GM18868 (cell line): ENCODE data around the gene SLC27A1.
"Not testable (repeated sequence)": the region's sequence is repeated elsewhere in the genome, so short reads cannot be mapped to it uniquely, and the experiment has no call there.

Experiments
- ATAC-seq: cut with Tn5 transposase; IDR thresholded peaks from one replicate; pipeline ENCODE4 v1.9.1; 2021; ENCODE audit warnings: mild to moderate bottlenecking, moderate library complexity; ENCODE audit not compliant: unreplicated experiment

SLC27A1 gene

GRCh38 chr19:17538684-17539237 is 68.4 kb downstream of the SLC27A1 start:
- no peak for ATAC-seq

GRCh38 chr19:17539238-17540117 is 69.2 kb downstream of the SLC27A1 start:
- no peak for ATAC-seq

- ATAC-seq, result no peak
These were observed 69.8 kb downstream of the SLC27A1 start for GRCh38 chr19:17540174-17540573.

- ATAC-seq, result no peak
These were observed 70.9 kb downstream of the SLC27A1 start for GRCh38 chr19:17541184-17541759.

- no peak for ATAC-seq
These were observed 71.7 kb downstream of the SLC27A1 start for GRCh38 chr19:17542042-17542441.

GRCh38 chr19:17542793-17543582 is 72.7 kb downstream of the SLC27A1 start:
- no peak for ATAC-seq

GRCh38 chr19:17543986-17544385 is 73.7 kb downstream of the SLC27A1 start:
- no peak for ATAC-seq

GRCh38 chr19:17544418-17544817 is 74.1 kb downstream of the SLC27A1 start:
- no peak for ATAC-seq

GRCh38 chr19:17548145-17548544 is 77.8 kb downstream of the SLC27A1 start:
- no peak for ATAC-seq

GRCh38 chr19:17549085-17549740 is 78.9 kb downstream of the SLC27A1 start:
- no peak for ATAC-seq

GRCh38 chr19:17550076-17550667 is 79.8 kb downstream of the SLC27A1 start:
- ATAC-seq, result no peak

GRCh38 chr19:17552735-17553134 is 82.4 kb downstream of the SLC27A1 start:
- not testable (repeated sequence) for ATAC-seq

- ATAC-seq, result no peak
These were observed 82.9 kb downstream of the SLC27A1 start for GRCh38 chr19:17553256-17553655.

- no peak for ATAC-seq
These were observed 84.7 kb downstream of the SLC27A1 start for GRCh38 chr19:17554968-17555479.

- ATAC-seq, result peak; percentile 87
These were observed 85.2 kb downstream of the SLC27A1 start, which contains the start of gene COLGALT1 for GRCh38 chr19:17555480-17555928. Gene COLGALT1, plus strand, starts transcription at chr19:17555649. Its CDS starts 65 bp downstream, at chr19:17555714.
